Epithelial cell of prostate (primary cell): ENCODE measurements around the gene EXOC3L2.

Experiments used
- DNase-seq: peaks from one replicate; pipeline ENCODE4 v3.0.0-alpha.2; 2011; ENCODE audit warnings: low read depth, low spot score
- H3K27ac ChIP-seq: fragments of 450-650 bp; 2 replicates; pipeline ENCODE4 v1.5.1; 2017; ENCODE audit warnings: mild to moderate bottlenecking

EXOC3L2 gene

GRCh38 chr19:45166723-45167252 is 78.4 kb downstream of the EXOC3L2 start:
- H3K27ac ChIP-seq = no peak overlapping the region
- DNase-seq = no peak

- no peak overlapping the region for H3K27ac ChIP-seq
- no peak for DNase-seq
These were observed 80.5 kb downstream of the EXOC3L2 start for GRCh38 chr19:45164577-45165335.

- H3K27ac ChIP-seq = no peak overlapping the region
- DNase-seq = no peak
These were observed 81.3 kb downstream of the EXOC3L2 start for GRCh38 chr19:45163751-45164460.

GRCh38 chr19:45163156-45163555 is 82.1 kb downstream of the EXOC3L2 start:
- no peak overlapping the region for H3K27ac ChIP-seq

GRCh38 chr19:45162608-45163143 is 82.5 kb downstream of the EXOC3L2 start:
- no peak for DNase-seq
- peak overlapping the region; percentile 20 for H3K27ac ChIP-seq

More at GRCh38 chr19:45163156-45163555, 82.1 kb downstream of the EXOC3L2 start:
- no peak for DNase-seq
